Putamen (tissue), 1 donor: ENCODE data around the gene ATG10.
"Not testable (repeated sequence)": the region's sequence is repeated elsewhere in the genome, so short reads cannot be mapped to it uniquely, and the experiment has no call there.

Source experiments
- DNase-seq: peaks from one replicate; pipeline ENCODE4 v3.0.0-alpha.2; 2016; ENCODE audit warnings: low spot score

The ATG10 gene

GRCh38 chr5:81983148-81983547, 11.3 kb downstream of the ATG10 start:
- DNase-seq = not testable (repeated sequence)

GRCh38 chr5:81983563-81983962, 11.7 kb downstream of the ATG10 start:
- DNase-seq = not testable (repeated sequence)

- DNase-seq = no peak
Observed at GRCh38 chr5:81986126-81986525, 14.3 kb downstream of the ATG10 start.

- no peak for DNase-seq
Observed at GRCh38 chr5:81989204-81989603, 17.4 kb downstream of the ATG10 start.

GRCh38 chr5:81994679-81995078, 22.9 kb downstream of the ATG10 start:
- DNase-seq = no peak

GRCh38 chr5:81995407-81995806, 23.6 kb downstream of the ATG10 start:
- no peak for DNase-seq

- DNase-seq = no peak
Observed at GRCh38 chr5:82004511-82004910, 32.7 kb downstream of the ATG10 start.

GRCh38 chr5:82009869-82010268, 38.0 kb downstream of the ATG10 start:
- not testable (repeated sequence) for DNase-seq

GRCh38 chr5:82010696-82011095, 38.9 kb downstream of the ATG10 start:
- no peak for DNase-seq

GRCh38 chr5:82011761-82012160, 39.9 kb downstream of the ATG10 start:
- DNase-seq = no peak

GRCh38 chr5:82014644-82015043, 42.8 kb downstream of the ATG10 start:
- DNase-seq = not testable (repeated sequence)

- no peak for DNase-seq
Observed at GRCh38 chr5:82018462-82018861, 46.6 kb downstream of the ATG10 start.

- peak; percentile 29 for DNase-seq
Observed at GRCh38 chr5:82019342-82020138, 47.7 kb downstream of the ATG10 start.

GRCh38 chr5:82022499-82022898, 50.7 kb downstream of the ATG10 start:
- no peak for DNase-seq

- DNase-seq = no peak
Observed at GRCh38 chr5:82023644-82024043, 51.8 kb downstream of the ATG10 start.

GRCh38 chr5:82031220-82032119, 59.6 kb downstream of the ATG10 start:
- no peak for DNase-seq

GRCh38 chr5:82042894-82043293, 71.1 kb downstream of the ATG10 start:
- not testable (repeated sequence) for DNase-seq

- no peak for DNase-seq
Observed at GRCh38 chr5:82044010-82044409, 72.2 kb downstream of the ATG10 start.

GRCh38 chr5:82045554-82046275, 73.9 kb downstream of the ATG10 start:
- DNase-seq = peak; percentile 30

GRCh38 chr5:82046276-82046647, 74.4 kb downstream of the ATG10 start:
- DNase-seq = no peak

- no peak for DNase-seq
Observed at GRCh38 chr5:82050955-82051354, 79.1 kb downstream of the ATG10 start.

GRCh38 chr5:82054004-82054710, 82.3 kb downstream of the ATG10 start:
- no peak for DNase-seq
